Measurements from ENCODE around the gene CEBPA. TPM values are rescaled to one million over a fixed set of nuclear protein-coding genes. Genes with fewer than 3 reads are reported as not detected.

Gene CEBPA
- total RNA-seq, 5 donors from 2014 or later (not counting 1 experiment from before 2014, with no cell fraction given), result 1.1 to 2.1 (median 1.8) TPM

GRCh38 chr19:33266974-33267484 is 35.3 kb downstream of the CEBPA start:
- no peak for ATAC-seq (replicated peaks in 1 of 4)
- H3K36me3 Mint-ChIP-seq, result no peaks in the 10 kb centered on the region

DNA sequence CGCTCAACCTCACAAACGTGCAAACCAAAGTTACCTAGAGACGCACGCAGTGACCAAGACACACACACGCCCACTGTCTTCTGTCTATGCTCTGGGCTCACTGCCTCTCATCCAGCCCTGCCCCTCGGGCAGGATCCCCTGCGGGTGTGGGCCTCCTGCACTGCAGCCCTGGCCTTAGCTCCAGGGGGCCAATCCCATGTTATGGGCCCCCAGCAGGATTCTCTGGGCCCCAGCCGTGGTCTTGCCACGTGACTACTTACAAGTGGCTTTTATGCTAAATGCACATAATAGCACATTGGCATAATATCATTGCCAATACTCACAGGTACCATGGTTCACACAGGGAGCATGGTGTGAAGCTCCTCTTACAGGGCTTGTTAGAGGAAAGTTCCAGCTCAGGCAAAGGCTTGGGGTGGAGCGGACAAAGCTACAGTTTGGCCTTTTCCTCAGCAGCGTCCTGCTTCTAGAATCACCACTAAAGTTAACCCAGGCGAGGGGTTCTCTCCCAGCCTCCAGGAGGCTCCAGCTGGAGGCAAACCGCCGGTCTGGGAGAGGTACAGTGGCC is 37.4 kb downstream of the CEBPA start:
- Histone ChIP-seq H3K4me3 (ENCODE audit: control insufficient read depth in 1 of 2, extremely low read depth in 1 of 2, low read length in 1 of 2) (no peak overlapping the region), H3K27me3 (replicated peaks in 1 of 2; ENCODE audit: control insufficient read depth in 2 of 2, extremely low read depth in 1 of 2, insufficient read depth in 2 of 2, low read length in 1 of 2) (peaks cover 0 to 38% of the 10 kb centered on the region in 2 experiments), H3K27ac (ENCODE audit: low read length) (no peak overlapping the region), H3K9me3 (no peaks in the 10 kb centered on the region), H3K36me3 (ENCODE audit: control insufficient read depth in 2 of 2, extremely low read depth in 1 of 2, insufficient read depth in 1 of 2, low read length in 1 of 2) (no peaks in the 10 kb centered on the region), H3K4me1 (ENCODE audit: control insufficient read depth in 1 of 2, extremely low read depth in 1 of 2, insufficient read depth in 2 of 2, low read length in 2 of 2) (peaks cover 0 to 15% of the 10 kb centered on the region in 2 experiments)
- H3K9me3 Mint-ChIP-seq, result no peaks in the 10 kb centered on the region
- no peak overlapping the region for H3K4me3 Mint-ChIP-seq
- no peaks in the 10 kb centered on the region for H3K36me3 Mint-ChIP-seq
- ATAC-seq (replicated peaks in 1 of 4), result no peak
- DNase-seq, result no peak
- ChIA-PET POLR2A (interaction anchor here in 1 of 2 donors (0.6 kb wide), 1 partner anchor 87 kb away, joined by 3 read pairs; no protein-coding TSS in a partner anchor), CTCF (no interaction called here)
- peaks cover 13 to 22% of the 10 kb centered on the region in 2 donors for H3K27me3 Mint-ChIP-seq
- peaks cover 7 to 20% (median 18%) of the 10 kb centered on the region in 3 donors for H3K4me1 Mint-ChIP-seq
- 89% methylated on average over 9 of the region's 14 CpGs for WGBS (ENCODE audit: insufficient coverage)
- no peak overlapping the region for H3K27ac Mint-ChIP-seq

More at GRCh38 chr19:33266974-33267484, 35.3 kb downstream of the CEBPA start:
- no peaks in the 10 kb centered on the region for H3K36me3 ChIP-seq (ENCODE audit: control insufficient read depth in 2 of 2, extremely low read depth in 1 of 2, insufficient read depth in 1 of 2, low read length in 1 of 2)
- POLR2A ChIA-PET, result no interaction called here
- Mint-ChIP-seq H3K4me3 (no peak overlapping the region), H3K4me1 (peaks cover 0 to 5% (median 4%) of the 10 kb centered on the region in 3 donors), H3K9me3 (no peaks in the 10 kb centered on the region), H3K27ac (no peak overlapping the region), H3K27me3 (peaks cover 10 to 14% of the 10 kb centered on the region in 2 donors)
- H3K4me3 ChIP-seq (ENCODE audit: control insufficient read depth in 1 of 2, extremely low read depth in 1 of 2, low read length in 1 of 2), result no peak overlapping the region
- 74% methylated on average over 7 of the region's 20 CpGs for WGBS (ENCODE audit: insufficient coverage)
- CTCF ChIA-PET, result no interaction called here
- no peaks in the 10 kb centered on the region for H3K4me1 ChIP-seq (ENCODE audit: control insufficient read depth in 1 of 2, extremely low read depth in 1 of 2, insufficient read depth in 2 of 2, low read length in 2 of 2)
- H3K27me3 ChIP-seq (replicated peaks in 1 of 2; ENCODE audit: control insufficient read depth in 2 of 2, extremely low read depth in 1 of 2, insufficient read depth in 2 of 2, low read length in 1 of 2), result peaks cover 0 to 25% of the 10 kb centered on the region in 2 experiments
- H3K27ac ChIP-seq (ENCODE audit: low read length), result no peak overlapping the region
- H3K9me3 ChIP-seq, result no peaks in the 10 kb centered on the region
- DNase-seq, result no peak

DNA sequence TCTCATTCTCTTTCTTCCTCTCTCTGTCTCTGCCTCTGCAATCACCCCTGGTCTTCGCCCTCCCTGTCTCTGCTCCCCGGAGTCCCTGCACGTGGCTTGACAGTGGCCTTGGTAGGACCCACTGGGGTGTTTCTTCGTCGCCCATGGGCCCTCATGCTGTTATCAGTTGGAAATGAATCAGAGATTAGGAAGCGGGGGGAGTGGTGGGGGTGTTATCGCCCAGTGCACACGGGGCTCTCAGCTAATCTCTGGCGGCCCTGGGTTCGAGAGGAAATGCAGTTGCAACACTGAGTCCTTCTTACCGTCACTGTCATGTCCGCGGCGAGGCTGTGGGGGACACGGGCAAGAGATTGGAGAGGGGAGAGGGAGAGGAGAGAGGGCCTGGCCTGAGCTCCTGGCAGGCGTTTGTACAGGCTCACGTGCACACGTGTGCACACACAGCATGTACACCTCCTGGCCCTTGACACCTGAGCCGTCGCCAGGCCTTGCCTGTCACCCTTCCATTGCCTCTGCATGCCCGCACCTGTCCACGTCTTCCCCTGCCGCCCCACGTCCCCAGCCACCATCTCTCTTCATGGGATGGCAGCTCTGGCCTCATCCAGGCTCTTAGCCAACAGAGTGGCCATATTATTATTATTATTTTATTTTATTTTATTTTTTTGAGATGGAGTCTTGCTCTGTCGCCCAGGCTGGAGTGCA is 38.9 kb downstream of the CEBPA start:
- Mint-ChIP-seq H3K9me3 (peaks cover 0 to under 1% (median 0%) of the 10 kb centered on the region in 3 donors), H3K27me3 (peaks cover 16 to 22% of the 10 kb centered on the region in 2 donors), H3K4me3 (no peak overlapping the region), H3K27ac (no peak overlapping the region), H3K36me3 (no peaks in the 10 kb centered on the region), H3K4me1 (peaks cover 7 to 20% (median 18%) of the 10 kb centered on the region in 3 donors)
- ChIA-PET POLR2A (no interaction called here), CTCF (no interaction called here)
- Histone ChIP-seq H3K4me3 (ENCODE audit: control insufficient read depth in 1 of 2, extremely low read depth in 1 of 2, low read length in 1 of 2) (no peak overlapping the region), H3K27ac (ENCODE audit: low read length) (no peak overlapping the region), H3K4me1 (ENCODE audit: control insufficient read depth in 1 of 2, extremely low read depth in 1 of 2, insufficient read depth in 2 of 2, low read length in 2 of 2) (peaks cover 0 to 15% of the 10 kb centered on the region in 2 experiments), H3K27me3 (replicated peaks in 1 of 2; ENCODE audit: control insufficient read depth in 2 of 2, extremely low read depth in 1 of 2, insufficient read depth in 2 of 2, low read length in 1 of 2) (peaks cover 0 to 24% of the 10 kb centered on the region in 2 experiments), H3K9me3 (no peaks in the 10 kb centered on the region), H3K36me3 (ENCODE audit: control insufficient read depth in 2 of 2, extremely low read depth in 1 of 2, insufficient read depth in 1 of 2, low read length in 1 of 2) (no peaks in the 10 kb centered on the region)
- ATAC-seq (replicated peaks in 1 of 4) (no peak), DNase-seq (peak in 3 of 35 experiments; percentile 13 to 23 (median 19))
- 91% methylated on average over 13 of the region's 25 CpGs for WGBS (ENCODE audit: insufficient coverage)

DNA sequence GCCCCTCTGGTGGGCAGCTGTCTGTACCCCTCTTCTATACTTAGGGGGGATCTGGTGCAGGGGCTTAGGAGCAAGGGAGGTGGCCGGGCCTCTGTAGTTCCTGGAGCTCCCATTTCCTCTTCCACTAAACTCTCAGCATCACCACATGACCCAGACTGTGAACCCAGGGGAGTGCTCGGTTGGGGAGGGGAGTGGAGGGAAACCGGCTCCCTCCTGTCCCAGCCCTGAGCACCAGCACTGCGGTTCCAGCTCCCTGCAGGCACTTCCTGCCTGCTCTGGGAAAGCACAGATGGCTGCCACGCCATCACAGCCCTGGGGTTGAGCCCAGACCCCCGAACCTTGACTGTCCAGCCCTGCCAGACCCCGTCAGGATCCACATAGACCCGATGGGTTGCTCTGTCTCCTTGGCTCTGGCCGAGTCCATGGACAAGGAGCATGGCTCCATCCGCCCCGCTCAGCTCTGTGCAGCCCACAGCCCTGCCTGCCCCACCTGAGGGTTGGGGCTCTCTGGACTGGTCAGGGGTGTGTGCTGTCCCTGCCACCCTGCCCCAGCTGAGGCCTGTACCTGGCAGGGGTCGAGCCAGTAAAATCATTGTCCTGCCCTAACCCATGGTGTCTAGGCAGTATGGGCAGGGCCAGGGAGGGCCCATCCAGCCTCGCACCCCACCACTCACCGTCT is 40.7 kb downstream of the CEBPA start:
- WGBS (ENCODE audit: insufficient coverage), result 77% methylated on average over 11 of the region's 14 CpGs
- Mint-ChIP-seq H3K9me3 (peaks cover 0 to 8% (median 2%) of the 10 kb centered on the region in 3 donors), H3K4me3 (no peak overlapping the region), H3K27me3 (peaks cover 16 to 22% of the 10 kb centered on the region in 2 donors), H3K4me1 (peaks cover 7 to 20% (median 18%) of the 10 kb centered on the region in 3 donors), H3K27ac (no peak overlapping the region), H3K36me3 (no peaks in the 10 kb centered on the region)
- CTCF ChIA-PET, result no interaction called here
- H3K27me3 ChIP-seq (replicated peaks in 1 of 2; ENCODE audit: control insufficient read depth in 2 of 2, extremely low read depth in 1 of 2, insufficient read depth in 2 of 2, low read length in 1 of 2), result peaks cover 0 to 24% of the 10 kb centered on the region in 2 experiments
- no peak for DNase-seq
- no peak overlapping the region for H3K27ac ChIP-seq (ENCODE audit: low read length)
- no peak overlapping the region for H3K4me3 ChIP-seq (ENCODE audit: control insufficient read depth in 1 of 2, extremely low read depth in 1 of 2, low read length in 1 of 2)
- no peak for ATAC-seq (replicated peaks in 1 of 4)
- H3K36me3 ChIP-seq (ENCODE audit: control insufficient read depth in 2 of 2, extremely low read depth in 1 of 2, insufficient read depth in 1 of 2, low read length in 1 of 2), result no peaks in the 10 kb centered on the region
- H3K9me3 ChIP-seq, result no peaks in the 10 kb centered on the region
- H3K4me1 ChIP-seq (ENCODE audit: control insufficient read depth in 1 of 2, extremely low read depth in 1 of 2, insufficient read depth in 2 of 2, low read length in 2 of 2), result peaks cover 0 to 15% of the 10 kb centered on the region in 2 experiments
- POLR2A ChIA-PET, result no interaction called here

- 5% methylated on average over 14 of the region's 24 CpGs for WGBS (ENCODE audit: insufficient coverage)
- Mint-ChIP-seq H3K27ac (no peak overlapping the region), H3K4me1 (peaks cover 7 to 20% (median 18%) of the 10 kb centered on the region in 3 donors), H3K27me3 (peaks cover 16 to 22% of the 10 kb centered on the region in 2 donors), H3K4me3 (no peak overlapping the region), H3K36me3 (no peaks in the 10 kb centered on the region), H3K9me3 (peaks cover 0 to 8% (median 2%) of the 10 kb centered on the region in 3 donors)
- Histone ChIP-seq H3K4me3 (ENCODE audit: control insufficient read depth in 1 of 2, extremely low read depth in 1 of 2, low read length in 1 of 2) (no peak overlapping the region), H3K4me1 (ENCODE audit: control insufficient read depth in 1 of 2, extremely low read depth in 1 of 2, insufficient read depth in 2 of 2, low read length in 2 of 2) (peaks cover 0 to 15% of the 10 kb centered on the region in 2 experiments), H3K9me3 (no peaks in the 10 kb centered on the region), H3K36me3 (ENCODE audit: control insufficient read depth in 2 of 2, extremely low read depth in 1 of 2, insufficient read depth in 1 of 2, low read length in 1 of 2) (no peaks in the 10 kb centered on the region), H3K27ac (ENCODE audit: low read length) (no peak overlapping the region), H3K27me3 (replicated peaks in 1 of 2; ENCODE audit: control insufficient read depth in 2 of 2, extremely low read depth in 1 of 2, insufficient read depth in 2 of 2, low read length in 1 of 2) (peaks cover 0 to 24% of the 10 kb centered on the region in 2 experiments)
- ChIA-PET POLR2A (no interaction called here), CTCF (interaction anchor here in 1 of 2 donors (0.6 kb wide), 1 partner anchor 523 kb away, joined by 4 read pairs; no protein-coding TSS in a partner anchor)
- DNase-seq (peak in 2 of 35 experiments; percentile 6 to 25), ATAC-seq (replicated peaks in 1 of 4) (peak in 1 of 4 experiments; percentile 40)
Measured at GRCh38 chr19:33260628-33261418, 41.5 kb downstream of the CEBPA start.

Measured in T-cell (primary cell).